Thoracic aorta (tissue), 2 donors: ENCODE measurements around the gene CCL26. TPM values are rescaled to one million over a fixed set of nuclear protein-coding genes. Genes with fewer than 3 reads are reported as not detected.

Experiments
- ATAC-seq: fragments of 150-250 bp; one replicate; pipeline ENCODE4 v1.8.0; 2017; ENCODE audit warnings: low read depth; ENCODE audit not compliant: insufficient number of reproducible peaks, low FRiP score
- DNase-seq: peaks from one replicate; pipeline ENCODE4 v3.0.0-alpha.2; 2020; ENCODE audit warnings: low spot score
- H3K27ac ChIP-seq, 2 donors: fragments of 200-600 bp; sonication (generic); 1 replicate in 1 of 2; 2 replicates in 1 of 2; pipeline ENCODE4 v1.5.1; 2016; ENCODE audit warnings: mild to moderate bottlenecking in 2 of 2, moderate library complexity in 2 of 2
- H3K27me3 ChIP-seq: fragments of 200-600 bp; sonication (generic); replicated peaks from 2 replicates; pipeline ENCODE4 v1.6.0; 2016; ENCODE audit warnings: mild to moderate bottlenecking; ENCODE audit not compliant: insufficient read depth
- H3K36me3 ChIP-seq: fragments of 200-600 bp; sonication (generic); one replicate; pipeline ENCODE4 v1.5.1; 2016
- H3K4me1 ChIP-seq, 2 donors: fragments of 200-600 bp; sonication (generic); 1 replicate in 1 of 2; 2 replicates in 1 of 2; pipeline versions ENCODE4 v1.5.1 to v1.6.0; 2016; ENCODE audit warnings: low read depth in 2 of 2, mild to moderate bottlenecking in 1 of 2; ENCODE audit not compliant: control insufficient read depth in 1 of 2
- H3K4me3 ChIP-seq: fragments of 200-600 bp; sonication (generic); 2 replicates; pipeline ENCODE4 v1.5.1; 2016; ENCODE audit warnings: mild to moderate bottlenecking
- H3K9me3 ChIP-seq: fragments of 200-600 bp; sonication (generic); 2 replicates; pipeline ENCODE4 v1.5.1; 2016
- total RNA-seq, 2 donors: library from RNA; depleted of rRNA; stranded (reverse); fragments of >200 nt; gene quantifications; one replicate each; pipeline versions ENCODE4 v1.1.0 to v1.2.3, GENCODE V29; 2016
- TF ChIP-seq, protein P1 (sequence below): fragments of 200-600 bp; sonication (generic); IDR thresholded peaks from one replicate; pipeline ENCODE4 v1.5.1; 2019; ENCODE audit warnings: antibody characterized with exemption

The CCL26 gene
- total RNA-seq, 2 donors from 2014 or later: not detected

DNA sequence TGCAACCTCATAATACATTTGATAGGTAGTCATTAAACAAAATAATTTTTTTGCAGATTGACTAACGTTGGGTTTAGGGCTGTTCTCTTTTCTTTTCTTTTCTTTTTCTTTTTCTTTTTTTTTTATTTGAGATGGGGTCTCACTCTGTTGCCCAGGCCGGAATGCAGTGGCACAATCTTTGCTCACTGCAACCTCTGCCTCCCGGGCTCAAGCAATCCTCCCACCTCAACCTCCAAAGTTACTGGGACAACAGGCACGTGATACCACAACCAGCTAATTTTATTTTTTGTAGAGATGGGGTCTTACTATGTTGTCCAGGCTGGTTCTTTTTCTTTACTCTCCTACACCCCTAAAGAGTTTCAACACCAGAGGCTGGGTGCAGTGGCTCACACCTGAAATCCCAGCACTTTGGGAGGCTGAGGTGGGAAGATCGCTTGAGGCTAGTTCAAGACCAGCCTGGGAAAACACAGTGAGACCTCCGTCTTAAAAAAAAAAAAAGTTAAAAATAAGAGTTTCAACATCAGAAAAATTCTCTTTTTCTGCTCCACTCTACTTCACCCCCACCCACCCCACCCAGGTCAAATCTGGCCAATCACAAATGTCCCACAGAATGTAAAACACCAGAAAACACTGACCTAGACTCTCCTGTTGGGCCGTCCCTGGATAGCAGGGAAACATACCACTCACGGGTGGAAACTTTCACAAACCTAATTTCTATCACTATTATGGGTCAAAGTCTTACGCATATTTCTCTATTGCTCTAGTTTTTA lies 36.2 kb downstream of the CCL26 start:
- Histone ChIP-seq H3K9me3 (no peaks in the 10 kb centered on the region), H3K4me3 (no peak overlapping the region), H3K27me3 (no peaks in the 10 kb centered on the region), H3K4me1 (peaks cover 0 to 54% of the 10 kb centered on the region in 2 donors), H3K36me3 (no peaks in the 10 kb centered on the region), H3K27ac (no peak overlapping the region)
- ATAC-seq: no peak
- TF ChIP-seq, protein P1, sequence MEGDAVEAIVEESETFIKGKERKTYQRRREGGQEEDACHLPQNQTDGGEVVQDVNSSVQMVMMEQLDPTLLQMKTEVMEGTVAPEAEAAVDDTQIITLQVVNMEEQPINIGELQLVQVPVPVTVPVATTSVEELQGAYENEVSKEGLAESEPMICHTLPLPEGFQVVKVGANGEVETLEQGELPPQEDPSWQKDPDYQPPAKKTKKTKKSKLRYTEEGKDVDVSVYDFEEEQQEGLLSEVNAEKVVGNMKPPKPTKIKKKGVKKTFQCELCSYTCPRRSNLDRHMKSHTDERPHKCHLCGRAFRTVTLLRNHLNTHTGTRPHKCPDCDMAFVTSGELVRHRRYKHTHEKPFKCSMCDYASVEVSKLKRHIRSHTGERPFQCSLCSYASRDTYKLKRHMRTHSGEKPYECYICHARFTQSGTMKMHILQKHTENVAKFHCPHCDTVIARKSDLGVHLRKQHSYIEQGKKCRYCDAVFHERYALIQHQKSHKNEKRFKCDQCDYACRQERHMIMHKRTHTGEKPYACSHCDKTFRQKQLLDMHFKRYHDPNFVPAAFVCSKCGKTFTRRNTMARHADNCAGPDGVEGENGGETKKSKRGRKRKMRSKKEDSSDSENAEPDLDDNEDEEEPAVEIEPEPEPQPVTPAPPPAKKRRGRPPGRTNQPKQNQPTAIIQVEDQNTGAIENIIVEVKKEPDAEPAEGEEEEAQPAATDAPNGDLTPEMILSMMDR: no peak
- DNase-seq: no peak

DNA sequence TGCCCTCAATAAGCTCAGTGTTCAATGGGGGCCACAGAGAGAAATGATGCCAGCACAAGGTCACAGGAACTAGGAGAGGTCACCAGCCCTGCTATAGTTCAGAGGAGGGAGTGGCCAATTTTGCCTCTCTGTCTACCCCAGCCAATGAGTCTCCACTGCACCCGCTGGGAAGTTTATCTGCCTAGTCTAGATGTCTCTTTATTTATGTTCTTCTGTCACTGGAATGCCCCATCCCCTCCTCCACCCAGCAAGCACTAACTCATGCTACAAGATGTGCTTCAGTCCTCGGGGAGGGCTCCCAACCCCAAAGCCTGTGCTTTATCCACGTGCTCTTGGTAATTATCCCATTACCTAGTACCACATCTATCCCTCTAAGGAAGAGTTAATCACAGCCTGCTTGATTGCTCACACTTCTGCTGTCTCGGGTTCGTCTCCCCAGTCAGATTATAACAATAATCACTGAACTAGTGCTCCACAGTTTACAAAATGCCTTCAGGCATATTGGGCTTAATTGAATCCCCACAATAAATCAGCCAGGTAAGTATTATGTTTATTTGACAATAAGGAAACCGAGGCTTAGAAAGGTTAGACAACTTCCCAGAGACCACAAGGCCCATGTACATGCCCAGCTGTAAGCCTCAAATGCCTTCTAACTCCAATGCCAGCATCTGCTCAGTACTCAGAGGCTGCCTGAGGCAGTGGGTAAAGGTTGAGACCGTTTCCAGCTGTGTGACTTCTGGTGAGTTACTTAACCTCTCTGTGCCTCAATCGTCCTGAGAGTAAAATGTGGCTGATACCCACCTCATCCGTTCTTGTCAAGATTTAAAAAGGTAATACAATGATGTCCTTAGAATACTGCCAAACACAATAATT lies 37.2 kb downstream of the CCL26 start:
- no peak for DNase-seq
- no peaks in the 10 kb centered on the region for H3K9me3 ChIP-seq
- no peak for ATAC-seq
- H3K36me3 ChIP-seq: no peaks in the 10 kb centered on the region
- no peaks in the 10 kb centered on the region for H3K27me3 ChIP-seq
- H3K4me1 ChIP-seq: peaks cover 0 to 52% of the 10 kb centered on the region in 2 donors
- TF ChIP-seq, protein P1: no peak
- H3K27ac ChIP-seq: no peak overlapping the region
- H3K4me3 ChIP-seq: no peak overlapping the region

DNA sequence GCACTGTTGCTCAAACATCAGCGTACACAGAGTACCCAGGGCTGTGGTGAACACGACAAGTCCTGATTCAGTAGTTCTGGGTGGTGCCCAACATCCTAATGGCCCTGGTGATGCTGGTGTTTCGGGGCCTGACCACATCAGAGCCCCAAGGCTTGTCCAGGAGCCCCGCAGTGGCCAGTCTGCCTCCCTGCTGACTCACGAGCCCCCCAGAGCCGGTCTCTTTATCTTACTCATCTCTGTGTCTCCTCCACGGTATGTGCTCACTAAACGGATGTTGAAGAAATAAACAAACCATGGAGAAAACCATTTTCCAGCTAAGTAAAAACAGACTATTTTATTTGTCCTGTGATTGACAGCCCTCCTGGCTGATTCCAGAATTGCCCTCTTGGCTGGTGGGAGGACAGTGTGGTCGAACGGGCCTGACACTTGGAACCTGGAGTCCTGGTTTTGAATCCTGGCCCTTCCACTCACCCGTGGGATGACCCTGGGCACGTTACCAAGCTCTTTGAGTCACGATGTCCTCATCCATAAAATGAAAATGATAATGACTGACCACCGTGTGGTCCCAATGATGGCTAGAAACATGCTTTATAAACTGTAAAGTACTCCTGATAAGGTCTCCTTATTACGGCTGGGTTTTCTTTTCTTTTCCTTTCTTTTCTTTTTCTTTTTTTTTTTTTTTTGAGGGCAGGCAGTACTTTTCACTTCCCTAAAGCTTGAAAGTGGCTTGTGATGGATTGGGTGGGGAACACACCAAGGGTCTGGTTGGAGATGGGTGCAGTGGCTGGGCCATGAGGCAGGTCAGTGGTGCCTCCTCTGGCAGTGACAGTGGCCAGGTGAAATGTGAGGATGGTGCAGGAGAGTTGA lies 39.0 kb downstream of the CCL26 start:
- TF ChIP-seq, protein P1: no peak
- peak overlapping the region; percentile 26 to 35 for H3K27ac ChIP-seq
- DNase-seq (no peak), ATAC-seq (no peak)
- H3K9me3 ChIP-seq: no peaks in the 10 kb centered on the region
- no peaks in the 10 kb centered on the region for H3K27me3 ChIP-seq
- H3K4me1 ChIP-seq: peaks cover 8 to 58% of the 10 kb centered on the region in 2 donors
- H3K4me3 ChIP-seq: no peak overlapping the region
- no peaks in the 10 kb centered on the region for H3K36me3 ChIP-seq

DNA sequence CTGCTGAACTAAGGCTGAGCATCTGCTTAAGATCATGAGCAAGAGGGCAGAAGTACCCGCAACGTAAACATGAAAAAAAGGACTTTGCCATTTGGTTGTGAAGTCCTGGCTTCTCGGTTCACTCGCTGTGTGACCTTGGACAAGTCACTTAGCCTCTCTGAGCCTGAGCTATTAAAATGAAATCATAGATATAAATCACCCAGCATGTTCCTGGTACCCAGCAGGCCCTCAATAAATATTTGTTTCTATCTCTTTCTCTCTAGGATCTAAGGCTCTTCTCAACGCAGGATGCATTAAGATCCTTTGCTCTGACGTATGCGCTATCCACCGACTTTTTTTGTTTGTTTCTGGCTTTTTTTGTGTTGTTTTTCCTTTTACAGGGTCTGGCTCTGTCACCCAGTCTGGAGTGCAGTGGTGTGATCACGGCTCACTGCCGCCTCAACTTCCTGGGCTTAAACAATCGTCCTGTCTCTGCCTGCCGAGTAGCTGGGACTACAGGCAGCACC lies 39.9 kb downstream of the CCL26 start:
- Histone ChIP-seq H3K36me3 (no peaks in the 10 kb centered on the region), H3K27ac (peak overlapping the region; percentile 26 to 35), H3K27me3 (no peaks in the 10 kb centered on the region), H3K4me3 (no peak overlapping the region), H3K9me3 (no peaks in the 10 kb centered on the region), H3K4me1 (peaks cover 11 to 57% of the 10 kb centered on the region in 2 donors)
- TF ChIP-seq, protein P1: no peak
- no peak for ATAC-seq
- DNase-seq: no peak
